Renal pelvis (tissue), 4 donors: Measurements from ENCODE around the gene COL20A1. TPM values are rescaled to one million over a fixed set of nuclear protein-coding genes. Genes with fewer than 3 reads are reported as not detected.

Experiments
- DNase-seq: peaks from one replicate; pipeline ENCODE4 v3.0.0-alpha.2; 2013
- polyA plus RNA-seq, 3 donors: library from polyadenylated mRNA; unstranded; fragments of 120-200 nt; gene quantifications; one replicate each; pipeline ENCODE4 v1.2.1, GENCODE V29; 2013; ENCODE audit not compliant: insufficient read length in 3 of 3

COL20A1 gene
- polyA plus RNA-seq, 3 donors, result 0.95 to 1.2 (median 1.1) TPM

- DNase-seq, result no peak
Observed at GRCh38 chr20:63307538-63308217, 14.7 kb downstream of the COL20A1 start.

GRCh38 chr20:63308218-63308911, 15.4 kb downstream of the COL20A1 start:
- DNase-seq, result no peak

GRCh38 chr20:63309261-63310071, 16.5 kb downstream of the COL20A1 start:
- no peak for DNase-seq

- DNase-seq, result no peak
Observed at GRCh38 chr20:63310265-63310991, 17.4 kb downstream of the COL20A1 start.

- DNase-seq, result no peak
Observed at GRCh38 chr20:63311186-63311832, 18.3 kb downstream of the COL20A1 start.

- DNase-seq, result no peak
Observed at GRCh38 chr20:63311833-63312243, 18.9 kb downstream of the COL20A1 start.

- DNase-seq, result no peak
Observed at GRCh38 chr20:63312273-63312672, 19.3 kb downstream of the COL20A1 start.

- DNase-seq, result peak; percentile 71
Observed at GRCh38 chr20:63312690-63313348, 19.8 kb downstream of the COL20A1 start.

GRCh38 chr20:63313349-63314014, 20.5 kb downstream of the COL20A1 start:
- DNase-seq, result no peak

GRCh38 chr20:63314015-63314471, 21.1 kb downstream of the COL20A1 start:
- no peak for DNase-seq

- no peak for DNase-seq
Observed at GRCh38 chr20:63314566-63315239, 21.7 kb downstream of the COL20A1 start.

GRCh38 chr20:63315240-63315689, 22.3 kb downstream of the COL20A1 start:
- no peak for DNase-seq

- DNase-seq, result no peak
Observed at GRCh38 chr20:63315731-63316491, 22.9 kb downstream of the COL20A1 start.

GRCh38 chr20:63316502-63316921, 23.5 kb downstream of the COL20A1 start:
- no peak for DNase-seq

GRCh38 chr20:63317061-63317460, 24.1 kb downstream of the COL20A1 start:
- DNase-seq, result no peak

- DNase-seq, result no peak
Observed at GRCh38 chr20:63317601-63318291, 24.8 kb downstream of the COL20A1 start.

GRCh38 chr20:63318391-63319163, 25.6 kb downstream of the COL20A1 start:
- DNase-seq, result no peak
